Stimulated activated CD4-positive, alpha-beta T cell treated with anti-CD3 and anti-CD28 coated beads, Interleukin-2, amount 100 ng/mL, for 4 hours (primary cell): Measurements from ENCODE around the gene NKPD1.
A peak's percentile ranks its signal among the peaks of the same experiment; 100 is the strongest.
"Not testable (repeated sequence)": the region's sequence is repeated elsewhere in the genome, so short reads cannot be mapped to it uniquely, and the experiment has no call there.

ENCODE experiments used
- DNase-seq: peaks from one replicate; pipeline ENCODE4 v3.0.0-alpha.2; 2020; ENCODE audit warnings: low read depth

The NKPD1 gene

DNA sequence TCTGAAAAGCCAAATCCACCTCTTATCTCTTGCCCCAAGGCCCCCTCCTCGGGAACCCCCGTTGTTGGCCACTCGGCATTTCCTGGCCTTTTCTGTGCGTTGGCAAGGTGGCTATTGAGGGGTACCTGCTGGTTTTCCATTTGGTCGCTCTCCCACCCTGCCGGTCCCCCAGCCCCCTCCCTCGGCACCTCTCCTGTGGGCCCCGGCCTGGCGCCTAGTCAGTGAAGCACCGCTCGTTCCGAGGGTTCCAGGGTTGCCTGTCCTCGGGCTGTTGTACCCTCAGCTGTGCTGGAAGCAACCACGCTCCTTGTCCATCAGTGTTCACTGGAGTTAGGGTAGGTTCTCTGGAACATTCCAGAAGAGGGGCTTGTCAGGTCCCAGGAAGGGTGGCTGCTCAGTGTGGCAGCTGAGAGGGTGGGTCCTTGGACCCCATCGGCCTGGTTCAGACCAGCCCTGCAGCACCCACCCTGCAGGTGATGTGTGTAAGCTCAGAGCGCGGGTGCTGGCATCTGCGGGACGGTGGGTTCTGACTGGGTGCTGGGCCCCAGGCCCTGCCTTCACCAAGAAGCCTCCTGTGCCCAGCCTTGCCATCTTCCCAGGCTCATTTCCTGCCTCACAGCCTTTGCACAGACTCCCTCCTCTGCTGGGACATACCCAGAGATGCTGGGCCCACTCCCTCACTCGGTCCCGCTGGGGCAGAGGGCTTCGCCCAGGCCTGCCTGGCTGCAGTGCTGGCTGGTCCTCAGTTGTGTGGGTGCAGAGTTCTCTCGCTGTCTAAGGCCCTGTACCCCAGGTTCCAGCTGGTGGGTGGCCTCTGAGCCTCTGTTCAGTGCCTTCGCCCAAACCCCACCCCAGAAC is 21.3 kb downstream of the NKPD1 start:
- no peak for DNase-seq

GRCh38 chr19:45138303-45138751 is 22.5 kb downstream of the NKPD1 start:
- no peak for DNase-seq

- DNase-seq, result no peak
These were observed 23.5 kb downstream of the NKPD1 start for GRCh38 chr19:45137179-45137761.

DNA sequence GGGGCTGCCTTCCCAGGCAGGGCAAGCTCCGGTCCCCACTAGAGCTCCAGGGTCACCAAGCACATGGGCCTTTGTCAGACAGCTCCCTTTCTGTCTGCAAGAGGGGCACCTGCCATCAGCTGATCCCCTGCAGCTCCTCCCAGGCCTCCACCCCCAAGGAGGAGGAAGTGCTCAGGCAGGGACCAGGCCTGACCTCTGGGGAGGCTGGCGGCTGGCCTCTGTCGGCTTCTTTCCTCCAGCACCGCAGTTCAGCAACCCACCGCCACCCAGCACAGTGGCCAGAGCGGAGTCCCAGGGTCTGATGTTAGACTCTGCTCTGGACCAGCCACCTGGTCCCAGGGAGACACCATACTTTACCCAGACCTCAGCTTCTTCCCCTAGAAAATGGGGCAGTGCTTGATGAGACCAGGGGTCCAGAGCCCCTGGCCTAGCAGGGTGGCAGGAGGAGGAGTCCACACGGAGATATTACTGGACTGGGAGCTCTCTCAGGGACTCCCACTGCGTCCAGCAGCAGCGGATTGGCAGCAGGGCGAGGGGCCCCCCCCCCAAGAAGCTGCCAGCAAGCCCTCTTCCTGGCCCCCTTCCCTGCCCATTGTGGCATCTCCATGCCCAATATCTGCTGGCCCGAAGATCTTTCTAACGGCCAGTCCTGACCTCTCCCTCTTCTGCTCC is 24.1 kb downstream of the NKPD1 start:
- DNase-seq, result no peak

DNA sequence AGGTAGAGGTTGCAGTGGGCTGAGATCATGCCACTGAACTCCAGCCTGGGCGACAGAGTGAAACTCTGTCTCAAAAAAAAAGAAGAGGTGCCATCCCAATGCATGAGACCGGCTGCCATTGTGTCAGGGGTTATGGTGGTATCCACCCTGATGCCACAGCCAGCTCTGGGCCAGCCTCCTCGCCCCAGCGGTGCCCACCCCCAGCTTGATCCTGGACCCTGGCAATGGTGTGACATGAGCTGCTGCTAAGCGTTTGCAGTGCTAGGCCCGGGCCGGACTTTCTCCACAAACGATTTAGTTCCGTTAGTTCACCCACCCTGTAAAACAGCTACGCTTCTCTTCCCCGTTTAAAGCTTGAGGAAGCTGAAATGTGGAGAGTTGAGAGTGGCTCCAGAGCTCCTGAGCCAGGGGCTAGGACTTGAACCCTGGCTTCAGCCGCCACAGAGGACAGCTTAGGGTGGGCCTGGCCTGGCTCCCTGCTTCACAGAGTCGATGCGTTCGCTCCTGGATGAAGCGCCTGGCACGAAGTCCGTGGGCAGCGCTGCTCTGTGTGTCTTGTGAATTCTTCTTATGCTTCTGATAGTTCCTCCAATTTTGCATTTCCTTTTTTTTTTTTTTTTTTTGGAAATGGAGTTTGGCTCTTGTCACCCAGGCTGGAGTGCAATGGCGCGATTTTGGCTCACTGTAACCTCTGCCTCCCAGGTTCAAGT is 25.5 kb downstream of the NKPD1 start:
- no peak for DNase-seq

- no peak for DNase-seq
These were observed 27.1 kb downstream of the NKPD1 start for GRCh38 chr19:45133661-45134060.

DNA sequence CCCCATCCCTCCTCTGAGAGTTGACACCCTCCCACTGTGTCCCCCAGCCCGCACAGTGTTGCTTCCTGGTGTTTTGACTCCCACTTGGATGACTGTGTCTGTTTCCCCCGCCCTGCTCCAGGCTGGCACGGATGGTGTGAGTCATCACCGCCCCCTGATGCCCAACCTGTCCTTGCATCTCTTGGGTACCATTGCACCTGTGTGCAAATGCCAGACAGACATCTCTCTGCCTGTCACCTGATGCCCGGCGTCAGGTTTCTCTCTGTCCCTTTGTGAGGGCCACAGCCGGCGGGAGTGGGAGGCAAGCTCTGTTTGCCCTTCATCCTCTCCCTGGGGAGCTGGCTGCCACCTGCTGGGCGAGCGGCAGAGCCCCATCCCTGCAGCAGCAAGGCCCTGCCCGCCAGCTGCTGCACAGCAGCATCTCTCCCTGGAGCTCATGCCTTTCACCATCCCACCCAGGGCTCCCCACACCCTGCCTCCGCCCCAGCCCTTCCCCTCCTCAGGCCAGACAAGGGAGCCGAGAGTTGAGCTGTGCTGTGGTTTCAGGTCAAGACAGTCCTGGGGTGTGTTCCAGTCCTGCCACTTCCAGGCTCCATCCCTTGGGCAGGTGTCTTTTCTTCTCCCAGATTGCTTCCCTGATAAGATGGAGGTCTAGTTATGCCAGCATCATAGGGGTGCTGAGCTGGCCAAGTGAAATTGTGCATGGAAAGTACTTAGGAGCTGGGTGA is 29.7 kb downstream of the NKPD1 start:
- DNase-seq, result peak; percentile 24

GRCh38 chr19:45130236-45130635 is 30.5 kb downstream of the NKPD1 start:
- DNase-seq, result no peak

DNA sequence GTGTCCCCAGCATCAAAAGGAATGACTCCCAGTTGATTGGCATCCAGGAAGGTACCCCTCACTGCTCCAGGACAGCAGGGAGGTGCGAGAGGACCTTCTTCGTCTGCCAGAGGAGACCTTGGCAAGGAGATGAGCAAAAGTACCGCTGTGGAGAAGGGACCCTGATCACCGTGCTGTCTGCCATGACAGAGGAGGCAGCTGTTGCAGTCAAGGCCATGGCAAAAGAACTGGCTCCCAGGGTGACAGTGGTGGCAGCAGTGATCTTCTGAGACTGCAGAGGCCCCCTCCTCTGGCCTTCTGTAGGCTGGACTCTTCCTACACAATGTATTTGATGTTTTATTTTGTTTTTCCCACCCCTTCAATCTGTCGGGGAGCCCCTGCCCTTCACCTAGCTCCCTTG is 32.0 kb downstream of the NKPD1 start:
- DNase-seq, result no peak

DNA sequence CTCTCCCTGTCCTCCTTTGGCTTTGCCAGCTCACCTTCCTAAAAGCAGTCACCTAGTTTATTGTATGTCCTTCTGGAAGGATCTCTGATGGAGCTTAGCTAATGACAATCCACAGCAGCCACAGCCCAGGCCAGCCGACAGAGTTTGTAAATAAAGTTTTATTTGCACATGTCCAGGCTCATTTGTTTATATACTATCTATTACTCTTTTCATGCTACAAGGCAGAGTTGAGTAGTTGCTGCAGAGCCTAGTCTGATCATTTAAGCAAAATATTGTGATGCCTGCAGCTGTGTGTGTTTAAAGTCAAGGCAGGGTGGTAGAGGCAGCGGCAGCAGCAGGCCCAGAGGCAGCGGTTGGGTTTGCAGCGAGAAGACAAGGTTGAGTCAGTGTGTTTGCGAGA is 32.6 kb downstream of the NKPD1 start:
- DNase-seq, result no peak

DNA sequence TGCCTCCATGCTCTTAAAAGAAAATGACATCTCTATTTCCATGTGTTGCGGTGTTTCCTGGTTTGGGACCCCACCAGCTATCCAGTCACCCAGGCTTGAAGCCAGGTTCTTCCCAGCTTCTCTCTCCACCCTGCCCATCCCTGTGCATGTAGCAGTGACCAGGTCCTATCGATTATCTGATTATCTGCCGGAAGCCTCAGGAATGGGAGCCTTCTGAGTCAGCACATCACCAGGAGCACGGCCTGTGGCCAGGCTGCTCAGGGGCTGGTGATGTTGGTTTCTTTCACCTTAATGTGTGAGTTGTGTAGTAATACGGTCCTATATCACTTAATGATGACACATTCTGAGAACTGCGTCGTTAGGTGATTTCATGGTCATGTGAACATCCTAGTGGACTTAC is 34.1 kb downstream of the NKPD1 start:
- no peak for DNase-seq

GRCh38 chr19:45125975-45126493 is 34.7 kb downstream of the NKPD1 start:
- DNase-seq, result peak; percentile 52

- no peak for DNase-seq
These were observed 35.4 kb downstream of the NKPD1 start for GRCh38 chr19:45125360-45125759.

DNA sequence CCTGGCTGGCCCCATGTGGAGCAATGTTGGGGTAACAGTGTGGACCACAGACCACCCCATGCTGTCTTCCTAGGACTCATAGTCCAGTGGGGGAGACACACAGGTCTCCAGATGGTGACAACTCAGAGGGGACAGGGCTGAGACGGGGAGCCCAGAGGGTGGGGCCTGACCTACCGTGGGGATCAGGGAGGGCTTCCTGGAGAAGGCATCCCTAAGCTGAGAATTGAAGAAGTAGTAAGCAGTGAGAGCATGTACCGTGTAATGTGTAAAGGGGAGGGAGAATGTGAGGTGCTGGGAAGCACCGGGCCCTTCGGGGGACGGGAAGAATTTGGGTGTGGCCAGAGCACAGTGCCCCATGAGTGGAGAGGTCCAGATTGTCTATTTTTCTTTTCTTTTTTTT is 36.8 kb downstream of the NKPD1 start:
- DNase-seq, result no peak

GRCh38 chr19:45123440-45123850 is 37.3 kb downstream of the NKPD1 start:
- DNase-seq, result no peak

DNA sequence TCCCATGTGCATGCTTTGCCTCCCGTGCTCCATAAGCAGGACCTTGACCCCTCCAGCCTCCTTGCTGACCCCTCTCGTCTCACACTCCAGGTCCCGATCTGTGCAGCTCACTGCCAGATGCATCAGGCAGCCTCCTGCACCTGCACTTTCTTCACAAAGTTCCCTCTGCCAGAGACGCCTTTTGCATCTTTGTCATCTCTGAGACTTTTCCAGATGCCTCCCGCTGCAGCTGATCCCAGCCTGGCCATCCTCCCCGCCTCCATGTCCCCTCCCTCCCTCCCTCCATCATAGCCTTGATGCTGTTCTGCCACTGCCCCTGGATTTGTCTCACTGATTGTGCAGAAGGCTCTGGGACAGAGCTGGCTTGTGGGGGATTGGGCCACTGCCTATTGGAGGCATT is 38.0 kb downstream of the NKPD1 start:
- DNase-seq, result no peak

- no peak for DNase-seq
These were observed 38.9 kb downstream of the NKPD1 start for GRCh38 chr19:45121827-45122345.

DNA sequence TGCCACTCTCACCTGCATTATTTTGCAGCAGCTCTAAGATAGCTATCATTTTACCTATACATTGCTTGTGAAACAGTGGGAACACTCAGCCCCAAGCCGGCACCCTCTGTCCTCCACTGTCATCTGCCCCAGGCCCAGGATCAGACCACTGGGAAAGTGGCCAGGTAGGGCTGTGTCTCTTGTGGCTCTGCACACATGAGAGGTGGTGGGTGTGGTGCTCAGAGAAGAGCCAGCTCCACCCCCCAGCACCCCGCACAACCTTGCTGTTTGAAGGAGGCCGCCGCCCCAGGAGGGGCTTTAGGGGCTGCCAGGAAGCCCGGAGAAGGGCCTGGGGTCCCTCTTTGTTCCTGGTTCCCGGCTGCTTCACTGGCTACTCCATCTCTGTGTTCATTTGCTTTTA is 41.2 kb downstream of the NKPD1 start:
- no peak for DNase-seq

- not testable (repeated sequence) for DNase-seq
These were observed 42.0 kb downstream of the NKPD1 start for GRCh38 chr19:45118591-45119355.

- DNase-seq, result no peak
These were observed 42.7 kb downstream of the NKPD1 start for GRCh38 chr19:45118106-45118505.

DNA sequence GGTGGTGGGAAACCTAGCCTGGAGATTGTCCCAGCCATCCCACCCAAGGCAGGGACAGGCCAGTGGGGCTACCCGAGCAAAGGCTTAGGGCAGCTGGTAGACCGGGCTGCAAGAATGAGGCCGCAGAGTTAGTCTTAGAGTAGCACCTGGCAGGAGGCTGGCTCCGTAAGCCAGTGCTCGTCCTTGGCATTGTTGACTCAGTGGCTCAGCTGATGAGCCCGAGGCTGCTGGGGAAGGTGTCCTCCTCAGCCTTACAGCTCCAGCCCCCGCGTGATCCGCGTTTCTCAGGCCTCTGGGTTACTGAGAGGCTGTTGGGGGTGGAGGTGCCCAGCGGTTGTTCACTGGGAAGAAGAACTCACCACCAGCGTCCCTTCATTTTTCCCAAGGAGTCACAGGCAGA is 43.1 kb downstream of the NKPD1 start:
- no peak for DNase-seq
